Neural cell (in vitro differentiated cells): ENCODE measurements around the gene CDH3.
"Not testable (repeated sequence)": the region's sequence is repeated elsewhere in the genome, so short reads cannot be mapped to it uniquely, and the experiment has no call there.

Experiments
- EP300 ChIP-seq: fragments of 450-650 bp; conservative IDR thresholded peaks from 2 replicates; pipeline ENCODE4 v1.6.1; 2014; ENCODE audit warnings: antibody characterized with exemption, mild to moderate bottlenecking, moderate library complexity; ENCODE audit not compliant: poor library complexity, severe bottlenecking
- EZH2 ChIP-seq: fragments of 200-600, 300-800 bp; shearing (Covaris generic), sonication (generic); IDR thresholded peaks from 2 replicates; pipeline ENCODE4 v1.6.1; 2014; ENCODE audit warnings: antibody characterized with exemption, low read length, borderline replicate concordance, mild to moderate bottlenecking; ENCODE audit not compliant: insufficient read depth, poor library complexity, severe bottlenecking
- MXI1 ChIP-seq: fragments of 450-650 bp; conservative IDR thresholded peaks from 2 replicates; pipeline ENCODE4 v1.6.1; 2014; ENCODE audit warnings: antibody characterized with exemption, mild to moderate bottlenecking; ENCODE audit not compliant: poor library complexity, severe bottlenecking
- POLR2AphosphoS5 ChIP-seq: IDR thresholded peaks from 2 replicates; pipeline ENCODE4 v1.6.1; 2012
- RAD21 ChIP-seq: fragments of 450-650 bp; conservative IDR thresholded peaks from 2 replicates; pipeline ENCODE4 v1.6.1; 2014; ENCODE audit warnings: antibody characterized with exemption, mild to moderate bottlenecking, moderate library complexity
- SMC3 ChIP-seq: fragments of 450-650 bp; conservative IDR thresholded peaks from 2 replicates; pipeline ENCODE4 v1.6.1; 2014; ENCODE audit warnings: antibody characterized with exemption, mild to moderate bottlenecking, moderate library complexity; ENCODE audit not compliant: poor library complexity
- TAF1 ChIP-seq: IDR thresholded peaks from 2 replicates; pipeline ENCODE4 v1.6.1; 2012; ENCODE audit warnings: low read depth
- TF ChIP-seq, protein P1 (sequence below): fragments of 450-650 bp; IDR thresholded peaks from 2 replicates; pipeline ENCODE4 v1.5.1; 2014; ENCODE audit warnings: antibody characterized with exemption, mild to moderate bottlenecking, moderate library complexity; ENCODE audit not compliant: poor library complexity, severe bottlenecking
- TF ChIP-seq, protein P2 (sequence below): IDR thresholded peaks from 2 replicates; pipeline ENCODE4 v1.6.1; 2012; ENCODE audit warnings: borderline replicate concordance

DNA sequence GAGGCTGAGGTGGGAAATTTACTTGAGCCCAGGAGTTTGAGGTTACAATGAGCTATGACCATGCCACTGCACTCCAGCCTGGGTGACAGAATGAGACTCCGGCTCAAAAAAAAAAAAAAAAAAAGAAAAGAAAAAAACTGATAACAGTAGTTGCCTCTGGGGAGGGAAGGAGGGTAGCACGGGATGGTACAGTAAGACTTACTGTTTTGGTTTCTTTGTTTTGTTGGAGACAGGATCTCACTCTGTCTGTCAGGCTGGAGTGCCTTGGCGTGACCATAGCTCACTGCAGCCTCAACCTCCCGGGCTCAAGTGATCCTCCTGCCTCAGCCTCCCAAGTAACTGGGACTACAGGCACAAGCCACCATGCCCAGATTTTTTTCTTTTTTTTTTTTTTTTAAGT, 71.4 kb downstream of the CDH3 start:
- not testable (repeated sequence) for TF ChIP-seq POLR2AphosphoS5, EZH2, EP300, RAD21, MXI1, SMC3, TAF1
- TF ChIP-seq, protein P1, sequence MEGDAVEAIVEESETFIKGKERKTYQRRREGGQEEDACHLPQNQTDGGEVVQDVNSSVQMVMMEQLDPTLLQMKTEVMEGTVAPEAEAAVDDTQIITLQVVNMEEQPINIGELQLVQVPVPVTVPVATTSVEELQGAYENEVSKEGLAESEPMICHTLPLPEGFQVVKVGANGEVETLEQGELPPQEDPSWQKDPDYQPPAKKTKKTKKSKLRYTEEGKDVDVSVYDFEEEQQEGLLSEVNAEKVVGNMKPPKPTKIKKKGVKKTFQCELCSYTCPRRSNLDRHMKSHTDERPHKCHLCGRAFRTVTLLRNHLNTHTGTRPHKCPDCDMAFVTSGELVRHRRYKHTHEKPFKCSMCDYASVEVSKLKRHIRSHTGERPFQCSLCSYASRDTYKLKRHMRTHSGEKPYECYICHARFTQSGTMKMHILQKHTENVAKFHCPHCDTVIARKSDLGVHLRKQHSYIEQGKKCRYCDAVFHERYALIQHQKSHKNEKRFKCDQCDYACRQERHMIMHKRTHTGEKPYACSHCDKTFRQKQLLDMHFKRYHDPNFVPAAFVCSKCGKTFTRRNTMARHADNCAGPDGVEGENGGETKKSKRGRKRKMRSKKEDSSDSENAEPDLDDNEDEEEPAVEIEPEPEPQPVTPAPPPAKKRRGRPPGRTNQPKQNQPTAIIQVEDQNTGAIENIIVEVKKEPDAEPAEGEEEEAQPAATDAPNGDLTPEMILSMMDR = not testable (repeated sequence)
- TF ChIP-seq, protein P2, sequence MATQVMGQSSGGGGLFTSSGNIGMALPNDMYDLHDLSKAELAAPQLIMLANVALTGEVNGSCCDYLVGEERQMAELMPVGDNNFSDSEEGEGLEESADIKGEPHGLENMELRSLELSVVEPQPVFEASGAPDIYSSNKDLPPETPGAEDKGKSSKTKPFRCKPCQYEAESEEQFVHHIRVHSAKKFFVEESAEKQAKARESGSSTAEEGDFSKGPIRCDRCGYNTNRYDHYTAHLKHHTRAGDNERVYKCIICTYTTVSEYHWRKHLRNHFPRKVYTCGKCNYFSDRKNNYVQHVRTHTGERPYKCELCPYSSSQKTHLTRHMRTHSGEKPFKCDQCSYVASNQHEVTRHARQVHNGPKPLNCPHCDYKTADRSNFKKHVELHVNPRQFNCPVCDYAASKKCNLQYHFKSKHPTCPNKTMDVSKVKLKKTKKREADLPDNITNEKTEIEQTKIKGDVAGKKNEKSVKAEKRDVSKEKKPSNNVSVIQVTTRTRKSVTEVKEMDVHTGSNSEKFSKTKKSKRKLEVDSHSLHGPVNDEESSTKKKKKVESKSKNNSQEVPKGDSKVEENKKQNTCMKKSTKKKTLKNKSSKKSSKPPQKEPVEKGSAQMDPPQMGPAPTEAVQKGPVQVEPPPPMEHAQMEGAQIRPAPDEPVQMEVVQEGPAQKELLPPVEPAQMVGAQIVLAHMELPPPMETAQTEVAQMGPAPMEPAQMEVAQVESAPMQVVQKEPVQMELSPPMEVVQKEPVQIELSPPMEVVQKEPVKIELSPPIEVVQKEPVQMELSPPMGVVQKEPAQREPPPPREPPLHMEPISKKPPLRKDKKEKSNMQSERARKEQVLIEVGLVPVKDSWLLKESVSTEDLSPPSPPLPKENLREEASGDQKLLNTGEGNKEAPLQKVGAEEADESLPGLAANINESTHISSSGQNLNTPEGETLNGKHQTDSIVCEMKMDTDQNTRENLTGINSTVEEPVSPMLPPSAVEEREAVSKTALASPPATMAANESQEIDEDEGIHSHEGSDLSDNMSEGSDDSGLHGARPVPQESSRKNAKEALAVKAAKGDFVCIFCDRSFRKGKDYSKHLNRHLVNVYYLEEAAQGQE = not testable (repeated sequence)
